SKM-1 (cell line): ENCODE data around the gene HAND1.

Experiments
- DNase-seq: peaks from one replicate; lab custom pipeline; 2025; ENCODE audit not compliant: unreplicated experiment; lab: John Stamatoyannopoulos, UW

The HAND1 gene

GRCh38 chr5:154479944-154480750 is 2.1 kb upstream of the HAND1 start:
- no peak for DNase-seq

GRCh38 chr5:154479160-154479943 is 1.3 kb upstream of the HAND1 start:
- no peak for DNase-seq

- DNase-seq = no peak
Measured at GRCh38 chr5:154478752-154479159, 729 bp upstream of the HAND1 start.

GRCh38 chr5:154477382-154478223 is 424 bp downstream of the HAND1 start:
- no peak for DNase-seq

- no peak for DNase-seq
Measured at GRCh38 chr5:154476354-154477205, 1.4 kb downstream of the HAND1 start.

- no peak for DNase-seq
Measured at GRCh38 chr5:154475591-154476353, 2.3 kb downstream of the HAND1 start.

- DNase-seq = no peak
Measured at GRCh38 chr5:154474396-154475334, 3.4 kb downstream of the HAND1 start.

GRCh38 chr5:154473581-154474283 is 4.3 kb downstream of the HAND1 start:
- no peak for DNase-seq

GRCh38 chr5:154472871-154473580 is 5.0 kb downstream of the HAND1 start:
- DNase-seq = no peak

- DNase-seq = no peak
Measured at GRCh38 chr5:154470947-154471870, 6.8 kb downstream of the HAND1 start.

GRCh38 chr5:154470137-154470536 is 7.9 kb downstream of the HAND1 start:
- no peak for DNase-seq

- DNase-seq = peak; percentile 53
Measured at GRCh38 chr5:154467655-154468354, 10.2 kb downstream of the HAND1 start.

GRCh38 chr5:154466671-154467070 is 11.4 kb downstream of the HAND1 start:
- no peak for DNase-seq

GRCh38 chr5:154466147-154466546 is 11.9 kb downstream of the HAND1 start:
- DNase-seq = no peak

GRCh38 chr5:154465169-154465568 is 12.9 kb downstream of the HAND1 start:
- DNase-seq = peak; percentile 30

GRCh38 chr5:154464438-154464837 is 13.6 kb downstream of the HAND1 start:
- no peak for DNase-seq
